WTC11 (cell line): ENCODE measurements around the gene SLIT2. TPM values are rescaled to one million over a fixed set of nuclear protein-coding genes. Genes with fewer than 3 reads are reported as not detected.

Experiments used
- ATAC-seq: fragments of 200-7000 bp; cut with Tn5 transposase; 2 replicates; pipeline ENCODE4 v1.10.0; 2021; ENCODE audit warnings: mild to moderate bottlenecking, moderate library complexity
- CTCF ChIA-PET: fragments of 300-600 bp; sonication (Branson Sonifier 250); formaldehyde crosslinking; loops from one replicate; lab custom pipeline; 2021; ENCODE audit warnings: antibody characterized with exemption; lab: Charles Lee
- POLR2A ChIA-PET: fragments of 350-600 bp; sonication (Branson Sonifier 250); formaldehyde crosslinking; loops from one replicate; lab custom pipeline; 2021; ENCODE audit warnings: antibody characterized with exemption; lab: Charles Lee
- DNase-seq: peaks from one replicate; pipeline ENCODE4 v3.0.0; 2021; ENCODE audit warnings: low spot score
- H3K27ac Mint-ChIP-seq: 2 replicates; pipeline ENCODE4 v1.8.0; 2021; ENCODE audit warnings: mixed read lengths
- H3K27me3 Mint-ChIP-seq: 2 replicates; pipeline ENCODE4 v1.8.0; 2021; ENCODE audit warnings: low read depth, mild to moderate bottlenecking, moderate library complexity, mixed read lengths
- H3K36me3 Mint-ChIP-seq: 2 replicates; pipeline ENCODE4 v1.8.0; 2021; ENCODE audit warnings: mixed read lengths
- H3K4me1 Mint-ChIP-seq: 2 replicates; pipeline ENCODE4 v1.8.0; 2022; ENCODE audit warnings: mixed read lengths
- H3K4me3 Mint-ChIP-seq: 2 replicates; pipeline ENCODE4 v1.8.0; 2021; ENCODE audit warnings: mild to moderate bottlenecking, moderate library complexity, mixed read lengths
- H3K9me3 Mint-ChIP-seq: 2 replicates; pipeline ENCODE4 v1.8.0; 2021; ENCODE audit warnings: mixed read lengths
- ATF1 ChIP-seq: sonication (generic); formaldehyde crosslinking; IDR thresholded peaks from 2 replicates; pipeline ENCODE4 v1.8.1; 2023; ENCODE audit warnings: mild to moderate bottlenecking, moderate library complexity, missing genetic modification reagents
- CDX4 ChIP-seq: fragments of 250-450 bp; sonication (Bioruptor Pico); IDR thresholded peaks from 2 replicates; pipeline ENCODE4 v1.9.0; 2021; ENCODE audit warnings: moderate library complexity, mild to moderate bottlenecking, inconsistent platforms, borderline replicate concordance
- HMGA2 ChIP-seq: fragments of 250-450 bp; sonication (Bioruptor Pico); IDR thresholded peaks from 2 replicates; pipeline ENCODE4 v1.4.0; 2021; ENCODE audit warnings: mild to moderate bottlenecking, moderate library complexity
- KAT7 ChIP-seq: sonication (generic); formaldehyde crosslinking; IDR thresholded peaks from 2 replicates; pipeline ENCODE4 v1.8.1; 2023; ENCODE audit warnings: missing genetic modification reagents, mild to moderate bottlenecking, borderline replicate concordance
- MXD4 ChIP-seq: fragments of 250-450 bp; sonication (Bioruptor Pico); IDR thresholded peaks from 2 replicates; pipeline ENCODE4 v1.8.0; 2021; ENCODE audit warnings: mild to moderate bottlenecking, moderate library complexity, borderline replicate concordance
- NFE2L1 ChIP-seq: sonication (generic); formaldehyde crosslinking; IDR thresholded peaks from 2 replicates; pipeline ENCODE4 v1.8.1; 2023; ENCODE audit warnings: missing genetic modification reagents
- NR1H2 ChIP-seq: sonication (generic); formaldehyde crosslinking; IDR thresholded peaks from 2 replicates; pipeline ENCODE4 v1.9.0; 2021; ENCODE audit warnings: mild to moderate bottlenecking, moderate library complexity, missing genetic modification reagents
- NR2C2 ChIP-seq: sonication (generic); formaldehyde crosslinking; IDR thresholded peaks from 2 replicates; pipeline ENCODE4 v1.8.0; 2022; ENCODE audit warnings: mild to moderate bottlenecking, missing genetic modification reagents
- OVOL2 ChIP-seq: fragments of 250-450 bp; sonication (Bioruptor Pico); IDR thresholded peaks from 2 replicates; pipeline ENCODE4 v1.9.0; 2021; ENCODE audit warnings: mild to moderate bottlenecking, borderline replicate concordance
- PREB ChIP-seq: sonication (generic); formaldehyde crosslinking; IDR thresholded peaks from 2 replicates; pipeline ENCODE4 v1.8.1; 2022; ENCODE audit warnings: mild to moderate bottlenecking, missing genetic modification reagents, moderate library complexity, borderline replicate concordance
- SP1 ChIP-seq: sonication (generic); formaldehyde crosslinking; conservative IDR thresholded peaks from 2 replicates; pipeline ENCODE4 v1.8.1; 2022; ENCODE audit warnings: missing genetic modification reagents
- ZBTB21 ChIP-seq: sonication (generic); formaldehyde crosslinking; IDR thresholded peaks from 2 replicates; pipeline ENCODE4 v1.8.1; 2023; ENCODE audit warnings: mild to moderate bottlenecking, missing genetic modification reagents, borderline replicate concordance
- ZNF219 ChIP-seq: sonication (generic); formaldehyde crosslinking; IDR thresholded peaks from 2 replicates; pipeline ENCODE4 v1.8.0; 2023; ENCODE audit warnings: missing genetic modification reagents, mild to moderate bottlenecking, borderline replicate concordance
- ZNF281 ChIP-seq: sonication (generic); formaldehyde crosslinking; IDR thresholded peaks from 2 replicates; pipeline ENCODE4 v1.8.0; 2023; ENCODE audit warnings: mild to moderate bottlenecking, missing genetic modification reagents
- ZNF396 ChIP-seq: fragments of 250-450 bp; sonication (Bioruptor Pico); IDR thresholded peaks from 2 replicates; pipeline ENCODE4 v1.8.0; 2021; ENCODE audit warnings: mild to moderate bottlenecking, moderate library complexity, borderline replicate concordance
- ZNF671 ChIP-seq: fragments of 250-450 bp; sonication (Bioruptor Pico); IDR thresholded peaks from 2 replicates; pipeline ENCODE4 v1.8.0; 2021; ENCODE audit warnings: mild to moderate bottlenecking
- total RNA-seq: library from RNA; stranded (reverse); gene quantifications from 3 replicates; pipeline ENCODE4 v1.2.3, GENCODE V29; 2021
- TF ChIP-seq, protein P1 (sequence below): fragments of 250-450 bp; sonication (Bioruptor Pico); IDR thresholded peaks from 2 replicates; pipeline ENCODE4 v1.8.0; 2021; ENCODE audit warnings: mild to moderate bottlenecking
- TF ChIP-seq, protein P2 (sequence below): fragments of 250-450 bp; sonication (Bioruptor Pico); IDR thresholded peaks from 2 replicates; pipeline ENCODE4 v2.1.2; 2022; ENCODE audit warnings: mild to moderate bottlenecking, moderate library complexity
- TF ChIP-seq, protein P3 (sequence below): sonication (generic); formaldehyde crosslinking; IDR thresholded peaks from 2 replicates; pipeline ENCODE4 v1.8.1; 2022; ENCODE audit warnings: mild to moderate bottlenecking, moderate library complexity, missing genetic modification reagents
- TF ChIP-seq, protein P4 (sequence below): sonication (generic); formaldehyde crosslinking; conservative IDR thresholded peaks from 2 replicates; pipeline ENCODE4 v1.8.1; 2022; ENCODE audit warnings: mild to moderate bottlenecking, missing genetic modification reagents

SLIT2 gene
- total RNA-seq, 1 experiment from 2014 or later = 6.8 TPM

DNA sequence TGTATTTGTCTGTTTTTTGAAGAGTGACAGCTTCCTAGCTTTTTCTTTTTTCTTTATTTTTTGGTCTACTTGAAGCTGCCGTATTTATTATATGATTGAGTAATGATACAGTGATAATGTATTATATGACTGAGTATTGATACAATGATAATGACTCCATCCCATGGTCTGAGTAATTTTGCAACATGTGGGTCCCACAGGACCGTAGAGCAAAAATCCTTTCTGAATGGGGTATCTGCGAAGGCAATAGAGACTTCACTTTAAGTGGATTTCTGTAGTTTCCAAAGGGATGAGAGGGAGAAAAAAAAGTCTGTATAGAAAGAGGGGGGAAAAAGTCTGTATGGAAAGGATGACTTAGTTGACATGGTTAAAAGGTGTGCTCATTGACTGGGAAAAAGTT lies 41.0 kb downstream of the SLIT2 start:
- POLR2A ChIA-PET = no interaction called here
- 0 out of 2 replicates have a peak, but pooled peaks cover 4% of the 10 kb centered on the region for H3K4me1 Mint-ChIP-seq
- H3K36me3 Mint-ChIP-seq = no peaks in the 10 kb centered on the region
- ATAC-seq = no peak
- no peaks in the 10 kb centered on the region for H3K9me3 Mint-ChIP-seq
- H3K27ac Mint-ChIP-seq = no peak overlapping the region
- no peaks in the 10 kb centered on the region for H3K27me3 Mint-ChIP-seq
- CTCF ChIA-PET = no interaction called here
- no peak overlapping the region for H3K4me3 Mint-ChIP-seq
- TF ChIP-seq, protein P1, sequence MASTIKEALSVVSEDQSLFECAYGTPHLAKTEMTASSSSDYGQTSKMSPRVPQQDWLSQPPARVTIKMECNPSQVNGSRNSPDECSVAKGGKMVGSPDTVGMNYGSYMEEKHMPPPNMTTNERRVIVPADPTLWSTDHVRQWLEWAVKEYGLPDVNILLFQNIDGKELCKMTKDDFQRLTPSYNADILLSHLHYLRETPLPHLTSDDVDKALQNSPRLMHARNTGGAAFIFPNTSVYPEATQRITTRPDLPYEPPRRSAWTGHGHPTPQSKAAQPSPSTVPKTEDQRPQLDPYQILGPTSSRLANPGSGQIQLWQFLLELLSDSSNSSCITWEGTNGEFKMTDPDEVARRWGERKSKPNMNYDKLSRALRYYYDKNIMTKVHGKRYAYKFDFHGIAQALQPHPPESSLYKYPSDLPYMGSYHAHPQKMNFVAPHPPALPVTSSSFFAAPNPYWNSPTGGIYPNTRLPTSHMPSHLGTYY = no peak
- no peak for TF ChIP-seq PREB (CRISPR knock-in tag)
- no peak for TF ChIP-seq ZNF396 (CRISPR knock-in tag)
- no peak for TF ChIP-seq SP1 (CRISPR knock-in tag)
- TF ChIP-seq OVOL2 = no peak
- TF ChIP-seq ATF1 (CRISPR knock-in tag) = no peak
- TF ChIP-seq, protein P2, sequence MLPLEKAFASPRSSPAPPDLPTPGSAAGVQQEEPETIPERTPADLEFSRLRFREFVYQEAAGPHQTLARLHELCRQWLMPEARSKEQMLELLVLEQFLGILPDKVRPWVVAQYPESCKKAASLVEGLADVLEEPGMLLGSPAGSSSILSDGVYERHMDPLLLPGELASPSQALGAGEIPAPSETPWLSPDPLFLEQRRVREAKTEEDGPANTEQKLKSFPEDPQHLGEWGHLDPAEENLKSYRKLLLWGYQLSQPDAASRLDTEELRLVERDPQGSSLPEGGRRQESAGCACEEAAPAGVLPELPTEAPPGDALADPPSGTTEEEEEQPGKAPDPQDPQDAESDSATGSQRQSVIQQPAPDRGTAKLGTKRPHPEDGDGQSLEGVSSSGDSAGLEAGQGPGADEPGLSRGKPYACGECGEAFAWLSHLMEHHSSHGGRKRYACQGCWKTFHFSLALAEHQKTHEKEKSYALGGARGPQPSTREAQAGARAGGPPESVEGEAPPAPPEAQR (CRISPR knock-in tag) = no peak
- TF ChIP-seq MXD4 (CRISPR knock-in tag) = no peak
- TF ChIP-seq ZNF281 (CRISPR knock-in tag) = no peak
- TF ChIP-seq NR1H2 (CRISPR knock-in tag) = no peak
- no peak for TF ChIP-seq CDX4 (CRISPR knock-in tag)
- TF ChIP-seq NR2C2 (CRISPR knock-in tag) = no peak
- TF ChIP-seq, protein P3, sequence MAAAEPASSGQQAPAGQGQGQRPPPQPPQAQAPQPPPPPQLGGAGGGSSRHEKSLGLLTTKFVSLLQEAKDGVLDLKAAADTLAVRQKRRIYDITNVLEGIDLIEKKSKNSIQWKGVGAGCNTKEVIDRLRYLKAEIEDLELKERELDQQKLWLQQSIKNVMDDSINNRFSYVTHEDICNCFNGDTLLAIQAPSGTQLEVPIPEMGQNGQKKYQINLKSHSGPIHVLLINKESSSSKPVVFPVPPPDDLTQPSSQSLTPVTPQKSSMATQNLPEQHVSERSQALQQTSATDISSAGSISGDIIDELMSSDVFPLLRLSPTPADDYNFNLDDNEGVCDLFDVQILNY (CRISPR knock-in tag) = no peak
- no peak for TF ChIP-seq KAT7 (CRISPR knock-in tag)
- TF ChIP-seq HMGA2 = no peak
- no peak for TF ChIP-seq ZNF219 (CRISPR knock-in tag)
- TF ChIP-seq NFE2L1 (CRISPR knock-in tag) = no peak
- TF ChIP-seq, protein P4, sequence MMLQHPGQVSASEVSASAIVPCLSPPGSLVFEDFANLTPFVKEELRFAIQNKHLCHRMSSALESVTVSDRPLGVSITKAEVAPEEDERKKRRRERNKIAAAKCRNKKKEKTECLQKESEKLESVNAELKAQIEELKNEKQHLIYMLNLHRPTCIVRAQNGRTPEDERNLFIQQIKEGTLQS (CRISPR knock-in tag) = no peak
- TF ChIP-seq ZBTB21 (CRISPR knock-in tag) = no peak
- no peak for TF ChIP-seq ZNF671 (CRISPR knock-in tag)
- no peak for DNase-seq
